ENCODE results near the gene KPNA6. TPM values are rescaled to one million over a fixed set of nuclear protein-coding genes. Genes with fewer than 3 reads are reported as not detected.
A peak's percentile ranks its signal among the peaks of the same experiment; 100 is the strongest.

KPNA6 gene
- total and polyA plus RNA-seq, 2 of the 13 experiments (the other 11 are each of a cell fraction or from before 2014, with no cell fraction given) = 22.0 to 47.5 TPM

GRCh38 chr1:32072622-32073298 lies 35.1 kb upstream of the KPNA6 start, which contains the start of gene TMEM39B (continued):
- TF ChIP-seq DMTF1 (CRISPR knock-in tag; IDR thresholded peaks at IDR 0.05) (no peak), DDIT3 (CRISPR knock-in tag; IDR thresholded peaks at IDR 0.05) (no peak), STAT6 (CRISPR knock-in tag; IDR thresholded peaks at IDR 0.05; ENCODE audit: borderline replicate concordance) (no peak), NCOA5 (CRISPR knock-in tag; IDR thresholded peaks at IDR 0.05) (no peak), EEA1 (CRISPR knock-in tag; IDR thresholded peaks at IDR 0.05; ENCODE audit: borderline replicate concordance) (no peak), SNAPC2 (CRISPR knock-in tag; IDR thresholded peaks at IDR 0.05) (peak; percentile 92), MAZ (IDR thresholded peaks at IDR 0.05; ENCODE audit: borderline replicate concordance, low read depth, low read length) (no peak; the same call in 1 of the 2 replicates), MAZ (CRISPR knock-in tag; IDR thresholded peaks at IDR 0.05; ENCODE audit: low read depth) (peak; percentile 90), RARA (CRISPR knock-in tag; IDR thresholded peaks at IDR 0.05) (no peak), ZBTB26 (CRISPR knock-in tag; IDR thresholded peaks at IDR 0.05; ENCODE audit: borderline replicate concordance) (0 out of 2 replicates have a peak, but pooled peaks have one; percentile 25), KLF12 (CRISPR knock-in tag; IDR thresholded peaks at IDR 0.05; ENCODE audit: borderline replicate concordance) (peak; percentile 67), ATF7-NPFF (CRISPR knock-in tag; IDR thresholded peaks at IDR 0.05; ENCODE audit: low read depth) (no peak; the same call in 1 of the 2 replicates), NFE2L2 (IDR thresholded peaks at IDR 0.05; ENCODE audit: low read length) (no peak), MED1 (CRISPR knock-in tag; IDR thresholded peaks at IDR 0.05) (no peak), TERF1 (CRISPR knock-in tag; IDR thresholded peaks at IDR 0.05) (no peak), ZNF205 (CRISPR knock-in tag; IDR thresholded peaks at IDR 0.05) (0 out of 2 replicates have a peak, but pooled peaks have one; percentile 39), PAWR (CRISPR knock-in tag; IDR thresholded peaks at IDR 0.05; ENCODE audit: borderline replicate concordance) (no peak)
- TF ChIP-seq, protein P1, sequence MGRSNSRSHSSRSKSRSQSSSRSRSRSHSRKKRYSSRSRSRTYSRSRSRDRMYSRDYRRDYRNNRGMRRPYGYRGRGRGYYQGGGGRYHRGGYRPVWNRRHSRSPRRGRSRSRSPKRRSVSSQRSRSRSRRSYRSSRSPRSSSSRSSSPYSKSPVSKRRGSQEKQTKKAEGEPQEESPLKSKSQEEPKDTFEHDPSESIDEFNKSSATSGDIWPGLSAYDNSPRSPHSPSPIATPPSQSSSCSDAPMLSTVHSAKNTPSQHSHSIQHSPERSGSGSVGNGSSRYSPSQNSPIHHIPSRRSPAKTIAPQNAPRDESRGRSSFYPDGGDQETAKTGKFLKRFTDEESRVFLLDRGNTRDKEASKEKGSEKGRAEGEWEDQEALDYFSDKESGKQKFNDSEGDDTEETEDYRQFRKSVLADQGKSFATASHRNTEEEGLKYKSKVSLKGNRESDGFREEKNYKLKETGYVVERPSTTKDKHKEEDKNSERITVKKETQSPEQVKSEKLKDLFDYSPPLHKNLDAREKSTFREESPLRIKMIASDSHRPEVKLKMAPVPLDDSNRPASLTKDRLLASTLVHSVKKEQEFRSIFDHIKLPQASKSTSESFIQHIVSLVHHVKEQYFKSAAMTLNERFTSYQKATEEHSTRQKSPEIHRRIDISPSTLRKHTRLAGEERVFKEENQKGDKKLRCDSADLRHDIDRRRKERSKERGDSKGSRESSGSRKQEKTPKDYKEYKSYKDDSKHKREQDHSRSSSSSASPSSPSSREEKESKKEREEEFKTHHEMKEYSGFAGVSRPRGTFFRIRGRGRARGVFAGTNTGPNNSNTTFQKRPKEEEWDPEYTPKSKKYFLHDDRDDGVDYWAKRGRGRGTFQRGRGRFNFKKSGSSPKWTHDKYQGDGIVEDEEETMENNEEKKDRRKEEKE (IDR thresholded peaks at IDR 0.05) = no peak
